Left renal cortex interstitium (tissue), 4 donors: Measurements from ENCODE around the gene LRRC74B. TPM values are rescaled to one million over a fixed set of nuclear protein-coding genes. Genes with fewer than 3 reads are reported as not detected.

Source experiments
- DNase-seq, 4 donors: peaks; one replicate each; pipeline ENCODE4 v3.0.0-alpha.2; 2013; ENCODE audit warnings: low read depth in 4 of 4, low spot score in 2 of 4, missing footprints in 1 of 4
- polyA plus RNA-seq, 4 donors: library from polyadenylated mRNA; unstranded; fragments of 120-200 nt; gene quantifications; one replicate each; pipeline ENCODE4 v1.2.1, GENCODE V29; 2013; ENCODE audit not compliant: insufficient read length in 4 of 4

The LRRC74B gene
- polyA plus RNA-seq, 4 donors: 0.16 to 0.30 (median 0.19) TPM

GRCh38 chr22:21099578-21099977, 53.8 kb downstream of the LRRC74B start:
- no peak for DNase-seq

GRCh38 chr22:21100149-21101032, 54.6 kb downstream of the LRRC74B start:
- no peak for DNase-seq

- DNase-seq: no peak
These were observed 56.3 kb downstream of the LRRC74B start for GRCh38 chr22:21101877-21102638.

GRCh38 chr22:21102659-21103267, 57.0 kb downstream of the LRRC74B start:
- DNase-seq: peak; percentile 25 to 72 (median 42)

GRCh38 chr22:21103633-21104032, 57.9 kb downstream of the LRRC74B start:
- no peak for DNase-seq

- DNase-seq: no peak
These were observed 58.5 kb downstream of the LRRC74B start for GRCh38 chr22:21104126-21104691.

- DNase-seq: no peak
These were observed 59.5 kb downstream of the LRRC74B start for GRCh38 chr22:21105294-21105693.

GRCh38 chr22:21106000-21106399, 60.3 kb downstream of the LRRC74B start:
- DNase-seq: no peak

- DNase-seq: no peak
These were observed 62.8 kb downstream of the LRRC74B start for GRCh38 chr22:21108379-21109115.

Other genes with a start within 250 kb of the LRRC74B start
- gene PI4KA, start 187.1 kb upstream of the LRRC74B start, polyA plus RNA-seq: 100 to 1,000 TPM in 1 of 4 donors, 10 to 100 TPM in 3; 54.2 to 105 (median 77.0) TPM
- gene SNAP29, start 186.9 kb upstream of the LRRC74B start, polyA plus RNA-seq: 10 to 100 TPM; 30.1 to 33.8 (median 30.4) TPM
- gene CRKL, start 128.5 kb upstream of the LRRC74B start, polyA plus RNA-seq: 10 to 100 TPM; 57.0 to 66.0 (median 61.4) TPM
- gene AIFM3, start 78.7 kb upstream of the LRRC74B start, polyA plus RNA-seq: 1 to 10 TPM in 1 of 4 donors, under 1 TPM in 3; 0.54 to 1.3 (median 0.85) TPM
- gene LZTR1, start 63.6 kb upstream of the LRRC74B start, polyA plus RNA-seq: 10 to 100 TPM; 36.7 to 71.0 (median 54.6) TPM
- gene THAP7, start 43.8 kb upstream of the LRRC74B start, polyA plus RNA-seq: 10 to 100 TPM; 16.0 to 28.9 (median 22.5) TPM
- gene P2RX6, start 30.8 kb upstream of the LRRC74B start, polyA plus RNA-seq: 1 to 10 TPM in 3 of 4 donors, under 1 TPM in 1; 0.92 to 2.3 (median 1.8) TPM
- 1 to 10 TPM in 3 of 4 donors, under 1 TPM in 1; 0.99 to 1.8 (median 1.5) TPM for gene SLC7A4, start 13.4 kb upstream of the LRRC74B start, polyA plus RNA-seq